Astrocyte of the cerebellum (primary cell): Measurements from ENCODE around the gene DENND1B.

Source experiments
- DNase-seq: peaks from one replicate; pipeline ENCODE4 v3.0.0-alpha.2; 2011; ENCODE audit warnings: low read depth
- H3K4me3 ChIP-seq: 2 replicates; pipeline ENCODE4 v1.5.1; 2011; ENCODE audit warnings: mild to moderate bottlenecking, low read depth, low read length, moderate library complexity
- in situ Hi-C: cut with HindIII; loops from 2 replicates; pipeline ENCODE4 v1.10.0; 2017; ENCODE audit warnings: low sequenced_read_pairs
- TF ChIP-seq, protein P1 (sequence below): IDR thresholded peaks from 2 replicates; pipeline ENCODE4 v1.5.1; 2012; ENCODE audit warnings: low read length, low read depth, moderate library complexity, mild to moderate bottlenecking; ENCODE audit errors: missing control alignments

Gene DENND1B

DNA sequence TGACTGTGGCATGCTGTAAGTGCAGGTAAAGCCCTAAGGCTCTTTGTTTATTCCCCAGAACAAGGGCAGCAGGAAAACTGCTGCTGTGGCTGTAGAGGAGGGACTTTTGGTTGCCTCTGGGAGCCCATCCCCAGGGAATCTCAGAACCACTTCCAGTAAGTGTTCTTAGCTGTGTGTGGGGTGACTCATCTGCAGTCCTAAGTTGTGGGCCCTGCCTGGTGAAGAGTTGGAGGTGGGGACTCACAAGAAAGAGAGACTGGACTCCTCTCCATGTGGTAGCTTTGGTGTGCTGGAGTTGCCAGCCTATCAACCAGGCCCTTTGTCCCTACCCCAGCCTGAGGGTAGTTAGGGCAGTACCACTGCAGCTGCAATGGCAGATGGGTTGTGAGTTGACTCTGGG is 24.0 kb upstream of the DENND1B start:
- in situ Hi-C loops: no loop called here
- no peak overlapping the region for H3K4me3 ChIP-seq
- TF ChIP-seq, protein P1, sequence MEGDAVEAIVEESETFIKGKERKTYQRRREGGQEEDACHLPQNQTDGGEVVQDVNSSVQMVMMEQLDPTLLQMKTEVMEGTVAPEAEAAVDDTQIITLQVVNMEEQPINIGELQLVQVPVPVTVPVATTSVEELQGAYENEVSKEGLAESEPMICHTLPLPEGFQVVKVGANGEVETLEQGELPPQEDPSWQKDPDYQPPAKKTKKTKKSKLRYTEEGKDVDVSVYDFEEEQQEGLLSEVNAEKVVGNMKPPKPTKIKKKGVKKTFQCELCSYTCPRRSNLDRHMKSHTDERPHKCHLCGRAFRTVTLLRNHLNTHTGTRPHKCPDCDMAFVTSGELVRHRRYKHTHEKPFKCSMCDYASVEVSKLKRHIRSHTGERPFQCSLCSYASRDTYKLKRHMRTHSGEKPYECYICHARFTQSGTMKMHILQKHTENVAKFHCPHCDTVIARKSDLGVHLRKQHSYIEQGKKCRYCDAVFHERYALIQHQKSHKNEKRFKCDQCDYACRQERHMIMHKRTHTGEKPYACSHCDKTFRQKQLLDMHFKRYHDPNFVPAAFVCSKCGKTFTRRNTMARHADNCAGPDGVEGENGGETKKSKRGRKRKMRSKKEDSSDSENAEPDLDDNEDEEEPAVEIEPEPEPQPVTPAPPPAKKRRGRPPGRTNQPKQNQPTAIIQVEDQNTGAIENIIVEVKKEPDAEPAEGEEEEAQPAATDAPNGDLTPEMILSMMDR: no peak
- peak; percentile 22 for DNase-seq

DNA sequence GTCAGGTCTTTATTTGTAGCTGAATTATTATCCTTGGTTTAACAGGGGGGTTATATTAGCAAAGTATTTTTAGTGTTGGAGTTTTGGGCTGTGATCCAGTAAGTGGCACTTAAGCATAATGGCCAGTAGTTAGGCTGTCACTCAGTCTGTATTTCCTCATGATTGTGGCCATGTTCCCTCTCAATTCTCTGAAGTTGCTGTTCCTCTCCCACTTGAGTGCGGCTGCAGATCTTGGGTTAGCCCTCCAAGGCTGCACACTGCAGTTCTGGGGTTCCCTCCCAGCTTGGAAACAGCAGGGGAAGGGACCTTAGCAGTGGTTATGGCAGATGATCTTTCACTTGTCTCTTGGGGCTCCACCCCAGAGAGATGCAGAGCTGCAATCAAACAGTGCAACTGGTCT is 23.2 kb upstream of the DENND1B start:
- H3K4me3 ChIP-seq: no peak overlapping the region
- in situ Hi-C loops: no loop called here
- DNase-seq: no peak
- TF ChIP-seq, protein P1: no peak

DNA sequence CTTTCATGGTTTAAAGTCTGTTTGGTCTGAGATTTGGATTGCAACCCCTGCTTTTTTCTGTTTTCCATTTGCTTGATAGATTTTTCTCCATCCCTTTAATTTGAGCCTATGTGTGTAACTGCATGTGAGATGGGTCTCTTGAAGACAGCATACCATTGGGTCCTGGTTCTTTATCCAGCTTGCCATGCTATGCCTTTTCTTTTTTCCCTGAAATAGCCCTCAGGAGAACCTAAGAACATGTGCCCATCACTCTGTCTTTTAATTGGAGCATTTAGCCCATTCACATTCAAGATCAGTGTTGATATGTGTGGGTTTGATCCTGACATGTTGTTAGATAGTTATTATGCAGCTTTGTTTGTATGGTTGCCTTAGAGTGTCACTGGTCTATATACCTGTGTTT is 21.7 kb upstream of the DENND1B start:
- TF ChIP-seq, protein P1: no peak
- in situ Hi-C loops: no loop called here
- no peak overlapping the region for H3K4me3 ChIP-seq
- no peak for DNase-seq

DNA sequence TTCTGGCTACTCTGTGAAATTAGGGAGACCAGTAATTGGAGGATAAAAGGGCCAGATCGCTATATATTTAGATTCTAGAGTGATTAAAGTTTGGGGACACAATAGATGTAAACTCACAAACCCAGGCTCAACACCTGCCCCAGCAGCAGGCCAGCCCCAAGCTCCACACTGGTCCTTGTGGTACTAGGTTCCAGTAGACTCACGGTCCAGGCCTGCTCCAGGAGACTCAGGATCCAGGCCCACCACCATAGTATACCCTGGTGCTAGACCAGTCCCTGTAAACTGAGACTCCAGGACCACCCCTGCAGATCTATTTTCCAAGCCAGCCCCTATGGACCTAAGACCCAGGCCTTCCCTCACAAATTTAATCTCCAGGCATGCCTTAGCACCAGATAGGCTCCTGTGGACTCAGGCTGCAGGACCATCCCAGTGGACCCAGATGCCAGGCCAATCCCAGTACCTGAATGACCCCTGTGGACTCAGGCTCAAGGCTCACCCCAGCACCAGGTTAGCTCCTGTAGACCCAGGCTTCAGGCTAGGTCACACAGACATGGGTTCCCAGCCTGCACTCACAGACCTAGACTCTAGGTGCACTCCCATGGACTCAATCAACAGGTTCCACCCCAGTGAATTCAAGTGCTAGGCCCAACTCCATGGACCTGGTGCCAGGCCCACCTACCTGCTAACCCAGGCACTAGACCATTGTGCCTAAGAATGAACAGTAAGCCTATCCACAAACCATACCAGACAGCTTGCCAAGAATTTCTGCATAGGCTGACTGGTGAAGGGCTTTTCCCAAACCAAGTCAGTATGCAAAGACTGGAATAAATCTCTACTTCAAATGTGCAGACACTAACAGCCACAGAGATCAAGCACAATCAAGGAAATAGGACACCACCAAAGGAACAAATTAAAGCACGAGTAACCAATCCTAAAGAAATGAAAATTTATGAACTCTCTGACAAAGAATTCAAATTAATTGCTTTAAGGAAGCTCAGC is 13.8 kb upstream of the DENND1B start:
- TF ChIP-seq, protein P1: no peak
- no peak overlapping the region for H3K4me3 ChIP-seq
- no peak for DNase-seq
- in situ Hi-C loops: loop anchor here (5.0 kb wide), 1 partner anchor 33 kb away; no protein-coding TSS in a partner anchor

DNA sequence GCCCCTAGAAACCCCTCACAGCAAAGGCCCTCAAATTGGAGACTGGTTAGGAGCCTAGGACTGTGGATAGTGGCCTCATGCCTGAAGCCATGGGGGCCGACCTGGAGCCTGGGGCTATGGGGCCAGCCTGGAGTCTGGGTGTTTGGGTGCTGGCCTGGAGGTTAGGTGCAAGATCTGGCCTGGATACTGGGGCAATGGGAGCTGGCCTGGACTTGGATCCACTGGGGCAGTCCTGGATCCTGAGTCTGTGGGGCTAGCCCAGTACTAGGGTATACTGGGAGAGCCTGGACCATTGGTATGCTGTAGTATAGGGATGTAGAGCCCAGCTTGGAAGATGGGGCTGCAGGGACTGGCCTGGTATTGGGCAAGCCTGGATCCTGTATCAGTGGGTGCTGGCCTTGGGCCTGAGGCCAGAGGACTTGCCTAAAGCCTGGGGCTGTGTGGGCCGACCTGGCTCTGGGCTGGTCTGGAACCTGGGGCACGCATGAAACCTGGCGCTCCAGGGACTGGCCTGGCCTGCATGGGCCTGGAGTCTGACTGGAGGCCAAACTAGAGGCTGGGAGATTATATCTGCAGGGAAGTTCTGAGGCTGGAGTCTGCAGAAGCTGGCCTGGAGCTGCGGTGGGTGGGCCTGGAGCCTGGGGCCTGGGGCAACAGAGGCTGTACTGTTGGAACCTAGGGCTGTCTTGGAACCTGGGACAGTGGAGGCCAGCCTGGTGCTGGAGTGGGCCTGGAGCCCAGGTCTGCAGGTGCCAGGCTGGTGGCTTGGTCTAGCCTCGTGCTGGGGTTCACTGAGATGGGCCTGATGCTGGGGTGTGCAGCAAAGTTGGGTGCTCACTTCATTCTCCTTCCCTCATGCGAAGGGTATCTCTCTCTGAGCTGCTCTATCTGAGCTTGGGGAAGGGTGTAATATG is 12.6 kb upstream of the DENND1B start:
- DNase-seq: no peak
- no peak overlapping the region for H3K4me3 ChIP-seq
- TF ChIP-seq, protein P1: no peak
- in situ Hi-C loops: loop anchor here (5.0 kb wide), 1 partner anchor 34 kb away; no protein-coding TSS in a partner anchor

DNA sequence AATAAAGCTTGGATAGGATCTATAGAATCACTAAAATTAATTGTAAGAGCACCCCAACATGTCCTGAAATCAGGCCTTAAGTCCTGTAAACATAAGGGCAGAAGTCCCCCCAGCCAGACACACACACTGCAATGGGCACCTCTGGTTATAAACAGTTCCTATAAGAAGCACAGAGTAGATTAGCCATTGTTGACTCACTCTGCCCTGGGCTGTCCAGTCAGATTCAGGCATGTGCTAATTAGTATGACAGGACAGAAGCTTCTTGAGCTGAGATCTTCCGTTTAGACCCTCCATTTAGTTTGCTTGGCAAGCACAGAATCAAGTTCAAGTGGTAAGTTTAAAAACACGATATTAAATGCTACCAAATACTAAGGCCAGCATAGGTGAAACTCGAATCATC is 11.8 kb upstream of the DENND1B start:
- TF ChIP-seq, protein P1: no peak
- no peak overlapping the region for H3K4me3 ChIP-seq
- in situ Hi-C loops: loop anchor here (5.0 kb wide), 1 partner anchor 35 kb away; no protein-coding TSS in a partner anchor
- no peak for DNase-seq
